Vagina (tissue), 2 donors: Measurements from ENCODE around the gene ZNF579.

Experiments used
- CTCF ChIP-seq, 3 experiments: fragments of 450-650 bp in 2 of 3; fragments of 200-600 bp in 1 of 3; sonication (generic) in 1 of 3; IDR thresholded peaks; one replicate each; pipeline ENCODE4 v1.5.1; 2017 to 2019; ENCODE audit warnings: antibody characterized with exemption in 3 of 3, mild to moderate bottlenecking in 2 of 3, moderate library complexity in 2 of 3
- POLR2A ChIP-seq, 2 donors: fragments of 450-650 bp; IDR thresholded peaks; one replicate each; pipeline ENCODE4 v1.6.1; 2017; ENCODE audit warnings: antibody characterized with exemption in 2 of 2, mild to moderate bottlenecking in 2 of 2, moderate library complexity in 2 of 2
- POLR2AphosphoS5 ChIP-seq, 2 donors: sonication (generic); formaldehyde crosslinking; IDR thresholded peaks; one replicate each; pipeline ENCODE4 v1.9.0; 2017; ENCODE audit warnings: antibody characterized with exemption in 2 of 2, mild to moderate bottlenecking in 2 of 2, low read depth in 1 of 2; ENCODE audit not compliant: insufficient read depth in 1 of 2

- no peak for TF ChIP-seq CTCF (IDR thresholded peaks at IDR 0.05)
- no peak for TF ChIP-seq POLR2A (IDR thresholded peaks at IDR 0.05)
- TF ChIP-seq POLR2AphosphoS5 (IDR thresholded peaks at IDR 0.05; ENCODE audit: insufficient read depth in 1 of 2, low read depth in 1 of 2), result no peak
These were observed 10.9 kb upstream of the ZNF579 start for GRCh38 chr19:55591555-55591954.
